Daoy (cell line): Measurements from ENCODE around the gene GSKIP. TPM values are rescaled to one million over a fixed set of nuclear protein-coding genes. Genes with fewer than 3 reads are reported as not detected.

ENCODE experiments used
- DNase-seq: peaks from one replicate; pipeline ENCODE4 v3.0.0-alpha.2; 2015; ENCODE audit warnings: low read depth
- total RNA-seq: library from RNA; depleted of rRNA; stranded (reverse); fragments of >200 nt; shearing (Covaris generic); gene quantifications from 2 replicates; pipeline ENCODE4 v1.2.3, GENCODE V29; 2014

Gene GSKIP
- total RNA-seq, 1 experiment from 2014 or later = 68.0 TPM

- no peak for DNase-seq
Observed at GRCh38 chr14:96376093-96376492, 12.8 kb downstream of the GSKIP start.

DNA sequence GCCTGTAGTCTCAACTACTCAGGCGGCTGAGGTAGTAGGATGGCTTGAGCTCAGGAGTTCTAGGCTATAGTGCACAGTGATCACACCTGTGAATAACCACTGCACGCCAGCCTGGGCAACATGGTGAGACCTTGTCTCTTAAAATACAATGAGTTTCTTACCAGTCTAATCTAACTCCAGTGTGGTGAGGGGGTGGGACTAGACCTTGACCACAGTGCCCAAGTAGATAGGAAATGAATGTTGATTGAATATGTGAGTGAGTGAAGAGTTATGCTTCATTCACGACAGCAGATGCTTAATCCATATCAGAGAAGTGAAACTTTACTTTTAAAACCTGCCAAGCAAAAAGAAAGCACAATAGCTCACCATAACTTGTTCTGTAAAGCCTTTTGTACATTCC lies 17.4 kb downstream of the GSKIP start:
- DNase-seq = no peak

DNA sequence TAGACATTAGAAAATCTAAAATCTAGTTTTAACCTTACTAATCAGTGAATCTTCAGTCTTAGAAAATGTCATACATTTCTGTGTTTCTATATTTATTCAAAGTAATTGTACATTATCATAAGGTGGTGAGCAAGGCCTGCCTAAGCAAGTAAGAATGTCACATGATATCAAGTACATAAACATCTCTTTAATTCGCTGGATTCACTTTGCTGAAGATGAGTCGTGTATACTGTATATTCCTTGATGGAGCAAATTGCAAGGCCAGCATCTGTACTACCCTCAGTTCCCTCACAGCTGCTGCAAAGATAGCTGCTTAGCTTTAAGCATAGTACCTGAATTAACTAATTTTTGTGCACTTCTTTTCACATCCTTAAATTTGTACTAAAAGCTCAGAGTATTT lies 20.1 kb downstream of the GSKIP start:
- DNase-seq = no peak

DNA sequence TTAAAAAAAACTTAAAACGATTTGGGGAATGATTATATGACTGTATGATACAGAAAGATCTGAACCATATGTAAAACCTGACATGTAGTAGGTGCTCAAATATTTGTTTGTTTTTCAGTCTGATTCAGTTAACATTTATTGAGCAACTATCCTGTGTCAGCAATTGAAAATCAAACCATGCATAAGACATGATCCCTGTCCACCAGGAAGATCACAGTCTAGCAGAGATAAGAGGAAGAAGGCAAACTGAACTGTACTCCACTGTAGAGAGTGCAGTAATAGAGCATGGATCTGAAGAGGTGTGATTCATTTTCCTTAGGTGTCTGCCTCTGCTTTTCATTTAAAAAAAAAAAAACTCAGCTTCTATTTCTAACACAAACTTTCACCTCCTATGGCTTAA lies 20.7 kb downstream of the GSKIP start:
- no peak for DNase-seq

DNA sequence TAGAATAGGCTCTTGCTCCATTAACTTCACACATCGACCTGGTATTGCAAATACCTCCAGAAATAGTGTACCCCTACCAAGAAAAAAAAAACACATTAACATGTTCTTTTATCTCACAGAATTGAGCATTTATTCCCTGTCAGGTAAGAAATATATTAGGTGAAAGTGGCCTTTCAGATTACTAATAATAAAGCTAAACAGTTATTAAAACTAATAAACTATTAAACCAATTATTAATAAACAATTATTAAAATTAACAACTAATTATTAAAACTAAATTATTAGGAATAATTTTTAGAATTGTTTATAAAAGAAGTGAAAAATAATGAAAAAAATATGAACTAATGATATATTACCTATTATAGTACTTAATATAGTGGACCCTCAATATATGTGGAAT lies 21.4 kb downstream of the GSKIP start:
- DNase-seq = no peak

GRCh38 chr14:96385385-96385784 lies 22.1 kb downstream of the GSKIP start:
- DNase-seq = no peak

GRCh38 chr14:96390965-96391292 lies 27.6 kb downstream of the GSKIP start:
- no peak for DNase-seq

- DNase-seq = peak; percentile 99
Observed at GRCh38 chr14:96391293-96392118, 28.2 kb downstream of the GSKIP start.

DNA sequence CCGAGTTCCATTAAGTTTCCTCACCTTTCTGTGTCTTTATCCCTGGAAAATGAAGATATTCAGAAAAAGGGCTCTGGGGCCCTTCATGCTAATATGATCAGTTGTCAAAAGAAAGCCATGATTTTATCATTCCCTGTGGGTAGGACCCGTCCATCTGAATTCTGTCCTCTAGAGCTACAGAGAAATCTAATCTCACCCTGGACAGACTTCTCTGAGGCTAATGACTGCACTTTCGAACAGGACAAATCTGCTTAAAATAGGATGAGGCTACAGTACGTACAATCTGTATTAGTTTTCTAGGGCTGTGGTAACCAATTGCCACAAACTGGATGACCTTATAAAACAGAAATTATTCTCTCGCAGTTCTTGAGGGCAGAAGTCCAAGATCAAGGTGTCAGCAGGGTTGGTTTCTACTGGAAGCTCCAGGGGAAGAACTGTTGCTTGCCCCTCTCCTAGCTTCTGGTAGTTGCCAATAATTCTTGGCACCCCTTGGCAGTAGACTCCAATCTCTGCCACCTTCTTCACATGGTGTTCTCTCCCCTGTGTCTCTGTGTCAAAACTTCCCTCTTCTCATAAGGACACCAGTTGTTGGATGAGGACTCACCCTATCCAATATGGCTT lies 29.9 kb downstream of the GSKIP start:
- DNase-seq = no peak

DNA sequence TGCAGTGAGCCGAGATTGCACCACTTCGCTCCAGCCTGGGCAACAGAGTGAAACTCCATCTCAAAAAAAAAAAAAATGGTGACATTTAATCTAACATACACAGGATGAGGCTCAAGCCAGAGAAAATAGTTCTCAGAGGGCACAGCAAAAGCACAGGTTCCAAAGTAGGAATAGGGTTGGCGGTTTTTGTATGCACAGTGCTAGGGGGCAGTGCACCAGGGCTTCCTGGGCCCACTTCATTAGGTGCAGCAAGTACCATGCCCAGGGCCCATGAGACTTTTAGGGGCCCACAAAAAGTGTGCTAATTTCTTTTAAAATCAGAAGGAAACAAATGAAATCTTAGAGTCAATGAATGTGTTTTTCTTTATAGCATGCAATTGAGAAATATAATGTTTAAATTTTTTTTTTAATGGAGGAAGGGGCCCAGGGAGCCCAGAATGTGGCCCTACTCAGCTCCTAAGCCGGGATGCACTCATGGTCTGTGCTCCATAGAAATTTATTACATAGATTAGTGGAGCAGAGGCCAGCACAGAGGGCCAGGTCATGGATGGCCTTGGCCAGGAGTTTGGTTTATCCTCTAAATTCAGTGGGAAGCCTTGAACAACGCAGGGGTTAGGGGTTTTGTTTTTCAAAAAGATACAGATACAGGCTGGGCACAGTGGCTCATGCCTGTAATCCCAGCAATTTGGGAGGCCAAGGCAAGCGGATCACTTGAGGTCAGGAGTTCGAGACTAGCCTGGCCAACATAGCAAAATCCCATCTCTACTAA lies 30.9 kb downstream of the GSKIP start:
- DNase-seq = no peak

DNA sequence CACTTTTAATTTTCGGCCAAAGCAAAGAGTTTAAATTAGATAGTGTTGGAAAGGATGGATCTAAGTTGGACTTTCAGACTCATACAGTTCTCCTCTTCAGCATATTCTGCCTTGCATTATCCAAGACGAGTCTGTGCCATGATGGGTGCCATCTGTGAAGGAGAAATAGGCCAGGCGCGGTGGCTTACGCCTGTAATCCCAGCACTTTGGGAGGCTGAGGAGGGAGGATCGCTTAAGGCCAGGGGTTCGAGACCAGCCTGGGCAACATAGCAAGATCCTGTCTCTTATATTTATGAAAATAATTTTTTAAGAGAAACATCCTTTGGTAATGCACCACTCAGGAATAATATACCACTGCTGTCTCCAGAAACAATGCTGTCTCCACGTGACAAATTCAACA lies 35.1 kb downstream of the GSKIP start:
- DNase-seq = no peak

DNA sequence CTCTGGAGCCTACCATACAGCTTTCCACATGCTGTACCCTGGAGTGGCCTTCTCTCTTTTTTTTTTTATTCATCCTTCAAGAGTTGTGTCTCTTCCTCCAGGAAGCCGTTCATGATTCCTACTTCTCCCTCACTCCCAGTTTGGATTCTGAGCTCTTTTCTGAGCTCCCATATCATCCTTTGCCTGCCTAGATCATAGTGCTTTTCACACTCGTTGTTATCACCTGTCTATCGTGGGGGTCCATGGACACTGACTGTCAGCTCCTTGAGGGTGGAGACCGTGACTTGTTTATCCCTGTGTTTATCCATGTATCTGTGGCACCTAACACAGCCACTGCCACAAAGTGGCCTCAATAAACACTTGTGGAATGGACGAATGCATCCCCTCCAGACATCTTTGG lies 35.6 kb downstream of the GSKIP start:
- DNase-seq = no peak

- no peak for DNase-seq
Observed at GRCh38 chr14:96399405-96399804, 36.1 kb downstream of the GSKIP start.

DNA sequence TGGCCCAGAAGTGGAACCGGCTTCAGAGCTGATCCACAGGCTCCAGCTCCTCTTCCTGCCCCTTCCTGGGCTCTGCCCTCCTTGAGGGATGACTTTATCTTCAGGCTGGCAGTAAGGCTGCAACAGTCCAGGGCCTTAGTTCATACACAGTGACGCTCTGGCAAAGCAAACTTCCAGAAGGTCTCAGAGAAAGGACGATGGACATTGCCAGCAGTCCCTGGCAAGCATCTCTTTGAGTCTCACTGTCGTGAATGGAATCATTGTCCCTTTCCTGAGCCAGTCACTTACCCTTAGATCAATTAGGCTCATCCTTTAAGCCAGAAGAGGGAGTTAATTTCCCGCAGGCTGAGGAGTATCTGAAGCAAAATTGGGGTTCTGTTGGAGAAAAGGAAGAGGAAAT lies 37.2 kb downstream of the GSKIP start:
- DNase-seq = no peak

GRCh38 chr14:96403409-96403808 lies 40.1 kb downstream of the GSKIP start:
- DNase-seq = no peak

- DNase-seq = no peak
Observed at GRCh38 chr14:96405677-96406076, 42.4 kb downstream of the GSKIP start.

DNA sequence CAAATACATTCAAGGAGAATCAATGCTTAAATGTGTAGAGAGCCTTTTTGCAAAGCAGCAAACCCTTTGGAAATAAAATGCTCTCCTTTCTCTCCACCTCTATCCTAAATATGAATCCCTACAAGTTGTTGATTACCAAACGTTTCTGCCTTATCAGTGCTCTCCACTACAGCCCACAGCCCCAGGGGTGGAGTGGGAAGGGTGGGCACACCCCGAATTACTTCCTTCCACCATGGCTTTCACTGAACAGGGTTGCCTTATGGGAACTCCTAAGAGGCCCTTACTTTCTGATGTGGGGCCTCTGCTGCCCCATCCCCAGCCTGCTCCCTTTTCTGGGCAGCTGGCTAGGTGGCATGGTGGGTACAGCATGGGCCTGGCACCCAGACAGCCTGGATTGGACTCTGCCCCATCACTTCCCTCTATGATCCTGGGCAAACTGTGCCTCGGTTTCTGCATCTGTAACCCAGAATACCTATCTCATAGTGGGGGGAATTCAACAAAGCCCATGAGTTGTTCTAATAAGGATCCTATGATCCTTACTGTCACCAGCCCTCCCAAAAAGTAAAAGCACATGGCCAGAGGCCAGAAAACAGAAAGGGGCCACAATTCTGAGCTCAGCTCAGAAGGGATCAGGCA lies 44.7 kb downstream of the GSKIP start:
- no peak for DNase-seq

DNA sequence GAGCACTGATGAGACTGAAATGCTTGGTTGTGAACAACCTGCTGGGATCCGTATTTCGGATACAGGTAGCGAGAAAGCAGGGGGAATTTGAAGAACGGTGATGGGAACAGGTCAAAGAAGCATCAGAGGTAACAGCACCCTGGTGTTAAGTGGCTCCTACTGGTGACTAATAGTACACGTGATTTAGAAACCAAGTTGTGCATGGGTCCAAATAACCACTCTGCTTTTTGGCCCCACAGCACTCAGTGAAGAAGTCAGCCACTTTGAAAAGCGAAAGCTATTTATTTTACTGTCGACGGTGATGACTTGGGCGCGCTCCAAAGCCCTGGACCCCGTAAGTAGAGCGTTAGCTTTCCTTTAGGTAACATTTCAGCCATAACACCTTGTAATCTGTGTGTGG lies 45.3 kb downstream of the GSKIP start:
- DNase-seq = no peak

GRCh38 chr14:96409701-96410100 lies 46.4 kb downstream of the GSKIP start:
- DNase-seq = peak; percentile 77

DNA sequence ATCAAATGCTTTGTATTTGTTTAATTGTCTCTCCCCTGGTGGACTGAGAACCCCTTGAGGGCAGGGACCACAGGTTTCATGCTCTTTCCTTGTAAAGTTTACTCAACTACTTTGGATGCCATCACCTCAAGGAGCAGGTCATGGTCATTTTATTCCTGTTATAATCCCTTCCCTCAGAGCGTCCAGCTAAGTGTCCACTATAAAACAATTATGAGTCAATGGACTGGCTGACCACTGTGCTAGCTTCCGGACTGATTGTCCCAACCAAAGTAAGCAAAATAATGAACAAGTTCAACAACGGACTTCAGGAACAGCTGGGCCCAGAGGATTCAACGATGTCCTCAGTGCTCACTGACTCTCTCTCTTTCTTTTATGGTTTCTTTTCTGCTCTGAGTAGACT lies 46.8 kb downstream of the GSKIP start:
- no peak for DNase-seq

GRCh38 chr14:96413526-96413925 lies 50.2 kb downstream of the GSKIP start:
- DNase-seq = no peak

DNA sequence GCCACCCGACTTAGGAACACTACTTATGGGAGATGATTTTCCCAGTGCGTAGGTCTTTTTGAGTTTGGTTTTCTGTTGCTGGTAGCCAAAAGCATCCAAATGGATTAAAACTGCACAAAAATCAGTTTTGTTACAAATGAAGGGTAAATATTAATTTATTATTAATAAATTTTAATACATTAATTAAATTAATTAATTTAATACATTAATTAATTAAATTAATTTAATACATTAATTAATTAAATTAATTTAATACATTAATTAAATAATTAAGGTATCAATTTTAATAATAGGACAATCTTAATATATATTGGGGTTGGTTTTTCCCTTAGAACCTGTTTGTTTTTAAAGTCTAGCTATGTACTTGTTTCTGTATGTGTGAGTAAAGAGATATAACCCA lies 52.2 kb downstream of the GSKIP start:
- no peak for DNase-seq

DNA sequence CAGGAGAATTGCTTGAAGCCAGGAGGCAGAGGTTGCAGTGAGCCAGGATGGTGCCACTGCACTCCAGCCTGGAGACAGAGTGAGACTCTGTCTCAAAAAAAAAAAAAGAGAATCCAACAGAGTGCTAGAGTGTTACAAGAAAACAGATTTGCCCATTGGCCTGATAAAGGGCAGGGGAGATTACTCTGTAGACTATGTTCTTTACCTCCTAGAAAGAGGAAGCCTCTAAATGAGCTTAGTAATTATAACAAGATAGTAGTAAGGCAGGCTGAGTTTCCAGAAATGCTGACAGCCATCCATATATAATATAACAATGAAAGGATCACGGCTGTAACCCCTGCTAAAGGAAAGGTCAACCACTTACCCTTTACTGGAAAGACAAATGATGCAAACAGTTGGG lies 53.0 kb downstream of the GSKIP start:
- no peak for DNase-seq
